Activated gamma-delta T cell treated with anti-CD3 and anti-CD28 coated beads, Interleukin-2, amount 50 U/mL, for 16 hours (primary cell): ENCODE measurements around the gene FGD4.
"Not testable (repeated sequence)": the region's sequence is repeated elsewhere in the genome, so short reads cannot be mapped to it uniquely, and the experiment has no call there.

ENCODE experiments used
- DNase-seq: peaks from one replicate; pipeline ENCODE4 v3.0.0-alpha.2; 2020; ENCODE audit warnings: low read depth

FGD4 gene

GRCh38 chr12:32561931-32562341 is 162.6 kb downstream of the FGD4 start:
- DNase-seq: no peak

- DNase-seq: not testable (repeated sequence)
Observed at GRCh38 chr12:32562413-32562812, 163.1 kb downstream of the FGD4 start.

GRCh38 chr12:32566663-32567295 is 167.4 kb downstream of the FGD4 start:
- no peak for DNase-seq

- no peak for DNase-seq
Observed at GRCh38 chr12:32567296-32567674, 167.9 kb downstream of the FGD4 start.

GRCh38 chr12:32568228-32568627 is 168.9 kb downstream of the FGD4 start:
- no peak for DNase-seq

GRCh38 chr12:32569259-32569658 is 169.9 kb downstream of the FGD4 start:
- no peak for DNase-seq

GRCh38 chr12:32574585-32574984 is 175.2 kb downstream of the FGD4 start:
- no peak for DNase-seq

GRCh38 chr12:32577328-32577727 is 178.0 kb downstream of the FGD4 start:
- DNase-seq: no peak

- DNase-seq: no peak
Observed at GRCh38 chr12:32583534-32583933, 184.2 kb downstream of the FGD4 start.

- no peak for DNase-seq
Observed at GRCh38 chr12:32585680-32586079, 186.3 kb downstream of the FGD4 start.

GRCh38 chr12:32586390-32586789 is 187.0 kb downstream of the FGD4 start:
- no peak for DNase-seq

GRCh38 chr12:32587581-32588495 is 188.5 kb downstream of the FGD4 start:
- DNase-seq: no peak

GRCh38 chr12:32588604-32589003 is 189.2 kb downstream of the FGD4 start:
- DNase-seq: no peak

- DNase-seq: no peak
Observed at GRCh38 chr12:32589165-32589865, 190.0 kb downstream of the FGD4 start.

- DNase-seq: no peak
Observed at GRCh38 chr12:32595251-32595650, 195.9 kb downstream of the FGD4 start.

GRCh38 chr12:32596030-32596429 is 196.7 kb downstream of the FGD4 start:
- no peak for DNase-seq

- DNase-seq: no peak
Observed at GRCh38 chr12:32598688-32599087, 199.3 kb downstream of the FGD4 start.

- DNase-seq: no peak
Observed at GRCh38 chr12:32600681-32601080, 201.3 kb downstream of the FGD4 start.

- DNase-seq: no peak
Observed at GRCh38 chr12:32603071-32603470, 203.7 kb downstream of the FGD4 start.

GRCh38 chr12:32603858-32604257 is 204.5 kb downstream of the FGD4 start:
- no peak for DNase-seq

- no peak for DNase-seq
Observed at GRCh38 chr12:32604565-32604964, 205.2 kb downstream of the FGD4 start.

GRCh38 chr12:32605326-32606095 is 206.2 kb downstream of the FGD4 start:
- no peak for DNase-seq
